GM19467 (cell line): Measurements from ENCODE around the gene DENND1A.

ENCODE experiments used
- ATAC-seq: cut with Tn5 transposase; IDR thresholded peaks from one replicate; pipeline ENCODE4 v1.9.1; 2021; ENCODE audit warnings: mild to moderate bottlenecking, moderate library complexity; ENCODE audit not compliant: unreplicated experiment

The DENND1A gene

DNA sequence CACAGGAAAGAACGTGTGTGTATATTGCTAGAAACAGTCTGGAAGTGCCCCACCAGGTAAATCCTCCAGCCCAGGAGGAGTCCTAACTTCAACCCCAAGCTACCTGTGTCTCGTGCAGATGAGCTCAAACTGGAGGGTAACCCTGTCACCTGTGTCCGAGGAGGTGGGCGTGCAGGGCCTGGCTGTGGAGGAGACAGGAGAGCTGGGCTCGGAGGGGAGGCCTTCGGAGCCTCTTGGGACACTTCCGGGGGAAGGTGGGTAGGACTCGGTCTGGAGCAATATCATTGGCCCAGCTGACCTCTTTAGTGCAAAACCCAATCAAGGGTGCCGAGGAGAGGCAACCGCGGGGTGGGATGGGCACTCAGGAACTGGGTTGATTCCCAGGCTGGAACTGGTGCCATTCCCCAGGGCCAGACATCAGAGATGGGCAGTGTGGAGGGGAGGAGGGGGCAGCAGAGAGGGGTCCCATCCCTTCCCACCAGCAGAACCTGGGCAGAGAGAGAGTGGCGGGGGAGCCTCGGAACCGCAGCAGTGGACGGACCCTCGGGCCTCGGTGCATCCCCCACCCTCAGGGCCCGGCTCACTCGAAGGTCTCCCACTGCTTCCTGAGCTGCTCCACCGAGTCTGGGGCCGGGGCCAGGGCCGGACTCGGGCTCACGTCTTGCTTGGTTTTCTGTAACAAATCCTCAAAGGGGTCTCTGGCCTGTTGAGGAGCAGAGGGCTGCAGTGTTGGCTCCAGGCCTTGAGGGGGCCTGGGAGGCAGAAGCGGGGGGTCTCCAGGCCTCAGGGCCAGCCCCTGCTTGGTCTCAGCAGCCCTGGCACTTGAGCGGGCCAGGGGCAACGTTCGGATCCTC is 548.8 kb downstream of the DENND1A start:
- ATAC-seq, result no peak

DNA sequence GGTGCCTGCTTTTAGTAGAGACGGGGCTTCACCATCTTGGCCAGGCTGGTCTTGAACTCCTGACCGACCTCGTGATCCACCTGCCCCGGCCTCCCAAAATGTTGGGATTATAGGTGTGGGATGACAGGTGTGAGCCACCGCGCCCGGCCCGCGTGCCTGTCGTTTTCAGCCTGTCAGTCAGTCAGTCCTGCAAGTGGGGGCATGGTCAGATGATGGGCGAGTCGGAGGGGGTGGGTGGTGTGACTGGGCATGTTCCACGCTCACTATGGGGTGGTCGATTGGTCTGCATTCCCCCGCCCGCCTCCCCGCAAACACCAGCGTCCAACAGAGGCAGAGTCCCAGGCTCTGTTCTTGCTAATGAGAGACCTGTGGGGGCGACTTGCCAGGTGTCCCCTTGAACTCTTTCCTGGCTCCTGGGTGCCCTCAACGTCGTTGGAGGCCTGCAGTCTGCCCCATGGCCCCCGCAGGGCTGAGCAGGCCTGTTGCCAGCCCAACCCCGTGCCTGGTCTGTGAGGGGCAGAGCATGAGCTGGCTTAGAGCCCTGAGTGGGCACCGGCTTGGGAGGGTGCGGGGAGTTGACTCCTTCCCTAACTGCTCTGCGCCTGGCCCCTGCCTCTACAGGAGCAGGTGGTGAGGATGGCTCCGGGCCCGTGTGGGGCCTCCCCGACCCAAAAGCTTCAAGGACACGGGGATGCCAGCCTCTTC is 550.8 kb downstream of the DENND1A start:
- ATAC-seq, result no peak

DNA sequence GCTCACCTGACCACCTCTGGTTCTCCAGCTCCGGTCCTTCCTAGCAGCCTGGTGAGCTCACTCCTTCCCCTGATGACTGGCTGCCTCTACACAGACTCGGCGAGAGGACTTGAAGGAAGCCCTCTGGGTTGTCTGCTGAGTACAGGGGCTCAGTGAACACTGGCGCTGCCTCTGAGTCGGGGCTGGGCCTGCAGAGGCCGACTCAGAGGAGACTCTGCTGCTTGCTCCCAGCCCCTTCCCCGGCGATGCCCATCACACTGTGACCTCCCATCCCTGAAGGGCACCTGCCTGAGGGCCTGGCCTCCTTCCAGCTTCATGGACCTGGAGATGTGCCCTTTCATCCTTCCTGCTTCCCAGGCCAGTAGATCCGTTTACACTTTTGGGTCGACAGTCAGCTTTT is 551.9 kb downstream of the DENND1A start:
- ATAC-seq, result no peak

DNA sequence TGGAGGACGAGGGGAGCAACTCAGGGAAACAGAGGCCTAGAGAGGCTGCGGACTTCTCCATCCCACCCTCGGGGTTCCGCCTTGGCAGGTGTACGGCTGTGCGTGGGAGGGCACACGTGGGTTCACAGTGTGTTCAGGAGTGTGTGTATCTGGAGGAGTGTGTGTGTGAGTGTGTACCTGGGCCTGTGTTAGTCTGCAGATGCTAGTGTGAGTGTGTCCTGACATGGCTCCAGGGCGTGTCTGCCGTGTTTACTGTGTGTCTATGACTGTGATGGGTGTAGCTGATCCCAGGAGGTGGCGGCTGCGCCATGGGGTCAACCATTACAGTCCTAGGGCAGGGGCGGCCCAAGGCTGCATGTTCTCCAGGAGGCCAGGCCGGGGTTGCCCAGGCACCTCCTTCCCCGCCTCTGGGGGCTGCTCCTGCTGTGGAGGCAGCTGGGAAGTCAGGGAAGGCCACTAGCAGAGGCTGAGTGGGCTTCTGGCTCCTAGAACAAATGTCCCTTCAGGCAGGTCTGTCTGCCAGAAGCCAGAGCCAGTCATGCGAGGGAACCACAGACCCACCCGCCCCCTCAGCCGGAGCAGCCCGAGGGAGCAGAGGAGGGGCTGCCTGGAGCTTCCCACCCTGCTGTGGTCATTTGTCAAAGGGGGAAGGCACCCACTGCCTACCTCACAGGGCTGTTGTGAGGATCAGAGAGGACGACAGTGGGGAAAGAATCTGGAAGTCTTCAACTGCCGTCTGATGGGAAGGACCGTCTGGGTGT is 552.5 kb downstream of the DENND1A start:
- no peak for ATAC-seq

DNA sequence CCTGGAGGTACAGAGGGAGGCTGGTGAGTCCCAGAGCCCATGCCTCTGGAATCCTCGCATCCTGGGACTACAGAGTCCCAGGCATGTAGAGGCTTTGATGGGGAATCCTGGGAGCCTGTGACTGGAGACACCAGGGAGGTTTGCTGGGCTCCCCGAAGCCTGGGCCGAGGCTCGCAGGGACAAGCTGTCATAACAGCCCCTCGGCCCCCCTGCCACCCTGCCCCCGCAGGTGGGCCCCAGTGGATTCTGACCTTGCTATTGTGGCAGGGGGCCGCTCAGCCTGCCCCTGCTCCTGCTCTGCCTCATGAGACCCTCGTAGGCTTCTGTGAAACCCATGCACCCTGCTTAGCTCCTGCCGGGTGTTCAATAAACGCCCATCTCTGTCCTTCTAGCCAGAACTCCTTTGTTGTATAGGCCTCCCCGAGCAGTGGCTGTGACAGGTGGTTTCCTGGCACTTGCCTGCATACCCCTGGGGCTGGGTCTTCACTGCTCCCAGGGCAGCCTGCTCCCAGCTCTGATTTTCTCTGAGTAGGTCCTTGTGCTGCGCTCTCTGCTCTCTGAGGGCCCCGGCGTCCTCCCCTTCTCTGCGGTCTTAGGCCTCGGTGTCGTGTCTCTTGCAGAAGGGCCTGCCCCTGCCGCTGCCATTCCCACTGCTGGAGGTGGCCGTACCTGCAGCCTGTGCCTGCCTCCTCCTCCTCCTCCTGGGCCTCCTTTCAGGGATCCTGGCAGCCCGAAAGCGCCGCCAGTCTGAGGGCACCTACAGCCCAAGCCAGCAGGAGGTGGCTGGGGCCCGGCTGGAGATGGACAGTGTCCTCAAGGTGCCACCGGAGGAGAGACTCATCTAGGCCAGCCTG is 553.5 kb downstream of the DENND1A start:
- no peak for ATAC-seq

DNA sequence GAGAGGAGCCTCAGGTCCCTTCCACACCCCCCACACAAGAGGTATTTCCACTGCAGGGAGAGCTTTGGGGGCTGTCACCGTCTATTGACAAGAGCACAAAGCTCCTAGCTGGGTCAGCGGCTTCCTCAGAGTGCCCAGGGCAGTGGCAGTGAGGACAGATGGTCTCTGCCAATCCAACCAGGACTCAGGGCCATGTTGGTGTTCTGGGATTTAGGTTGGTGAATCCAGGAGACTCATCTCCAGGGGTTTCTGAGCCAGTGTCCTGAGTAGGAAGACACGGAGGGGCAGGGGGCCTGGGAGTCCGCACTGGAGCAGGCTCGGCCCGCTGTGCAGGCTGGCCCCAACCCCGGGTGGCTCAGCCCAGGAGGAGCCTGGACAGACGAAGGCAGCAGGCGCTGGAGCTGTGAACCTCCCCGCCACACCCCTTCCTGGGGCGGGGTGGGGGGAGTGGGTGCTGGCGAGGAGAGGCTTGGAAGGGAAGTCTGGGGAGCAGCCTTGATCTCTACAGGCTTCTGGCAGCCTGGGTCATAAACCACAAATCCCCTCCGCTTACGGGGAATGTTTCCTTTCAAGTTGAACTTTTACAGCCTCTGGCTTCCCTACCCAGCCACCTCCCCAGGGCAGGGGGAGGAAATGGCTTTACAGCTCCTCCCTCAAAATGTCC is 554.3 kb downstream of the DENND1A start:
- no peak for ATAC-seq

DNA sequence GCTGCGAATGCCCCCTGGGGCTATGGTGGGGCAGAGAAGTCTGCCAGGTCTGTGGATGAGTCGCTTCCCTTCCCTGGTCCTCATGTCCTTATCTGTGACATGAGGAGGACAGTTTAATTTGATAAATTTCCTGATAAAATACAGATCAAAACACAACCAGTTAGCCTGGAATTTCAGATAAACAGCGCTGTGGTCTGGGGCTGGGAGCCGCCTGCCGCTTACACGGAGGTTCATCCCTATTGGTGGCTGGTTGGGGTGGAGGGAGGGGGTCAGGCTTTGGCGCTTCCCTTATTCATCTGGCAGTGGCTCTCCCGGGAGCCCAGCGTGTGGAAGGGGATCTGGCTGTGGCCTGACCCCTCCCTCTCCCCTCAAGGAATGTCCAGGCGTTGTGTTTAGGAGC is 556.0 kb downstream of the DENND1A start:
- ATAC-seq, result no peak

DNA sequence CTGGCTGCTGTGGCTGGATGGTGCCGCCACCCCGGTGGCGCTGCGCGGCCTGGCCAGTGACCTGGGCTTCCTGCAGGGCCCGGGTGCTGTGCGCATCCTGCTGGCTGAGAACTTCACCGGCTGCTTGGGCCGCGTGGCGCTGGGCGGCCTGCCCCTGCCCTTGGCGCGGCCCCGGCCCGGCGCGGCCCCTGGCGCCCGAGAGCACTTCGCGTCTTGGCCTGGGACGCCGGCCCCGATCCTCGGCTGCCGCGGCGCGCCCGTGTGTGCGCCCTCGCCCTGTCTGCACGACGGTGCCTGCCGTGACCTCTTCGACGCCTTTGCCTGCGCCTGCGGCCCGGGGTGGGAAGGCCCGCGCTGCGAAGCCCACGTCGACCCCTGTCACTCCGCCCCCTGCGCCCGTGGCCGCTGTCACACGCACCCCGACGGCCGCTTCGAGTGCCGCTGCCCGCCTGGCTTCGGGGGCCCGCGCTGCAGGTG is 556.4 kb downstream of the DENND1A start:
- ATAC-seq, result no peak

DNA sequence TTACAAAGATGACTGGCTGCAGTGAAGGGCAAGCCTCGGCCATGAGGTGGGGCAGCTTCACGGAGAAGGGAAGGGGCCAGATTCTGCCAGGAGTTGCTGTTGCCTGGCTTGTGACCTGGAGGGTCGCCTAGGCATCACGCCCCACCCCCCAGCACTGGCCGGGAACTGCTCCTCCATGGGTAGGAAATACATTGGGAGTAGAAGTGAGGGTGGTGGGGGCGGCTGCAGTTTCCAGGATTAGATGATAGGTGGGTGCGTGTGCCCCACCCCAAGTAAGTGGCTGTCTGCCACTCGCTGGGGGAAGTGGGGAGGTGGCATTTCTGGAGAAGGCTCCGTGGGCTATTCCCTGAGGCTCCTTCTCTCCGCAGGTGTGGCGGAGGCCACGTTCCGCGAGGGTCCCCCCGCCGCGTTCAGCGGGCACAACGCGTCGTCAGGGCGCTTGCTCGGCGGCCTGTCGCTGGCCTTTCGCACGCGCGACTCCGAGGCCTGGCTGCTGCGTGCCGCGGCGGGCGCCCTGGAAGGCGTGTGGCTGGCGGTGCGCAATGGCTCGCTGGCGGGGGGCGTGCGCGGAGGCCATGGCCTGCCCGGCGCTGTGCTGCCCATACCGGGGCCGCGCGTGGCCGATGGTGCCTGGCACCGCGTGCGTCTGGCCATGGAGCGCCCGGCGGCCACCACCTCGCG is 557.0 kb downstream of the DENND1A start:
- ATAC-seq, result no peak

DNA sequence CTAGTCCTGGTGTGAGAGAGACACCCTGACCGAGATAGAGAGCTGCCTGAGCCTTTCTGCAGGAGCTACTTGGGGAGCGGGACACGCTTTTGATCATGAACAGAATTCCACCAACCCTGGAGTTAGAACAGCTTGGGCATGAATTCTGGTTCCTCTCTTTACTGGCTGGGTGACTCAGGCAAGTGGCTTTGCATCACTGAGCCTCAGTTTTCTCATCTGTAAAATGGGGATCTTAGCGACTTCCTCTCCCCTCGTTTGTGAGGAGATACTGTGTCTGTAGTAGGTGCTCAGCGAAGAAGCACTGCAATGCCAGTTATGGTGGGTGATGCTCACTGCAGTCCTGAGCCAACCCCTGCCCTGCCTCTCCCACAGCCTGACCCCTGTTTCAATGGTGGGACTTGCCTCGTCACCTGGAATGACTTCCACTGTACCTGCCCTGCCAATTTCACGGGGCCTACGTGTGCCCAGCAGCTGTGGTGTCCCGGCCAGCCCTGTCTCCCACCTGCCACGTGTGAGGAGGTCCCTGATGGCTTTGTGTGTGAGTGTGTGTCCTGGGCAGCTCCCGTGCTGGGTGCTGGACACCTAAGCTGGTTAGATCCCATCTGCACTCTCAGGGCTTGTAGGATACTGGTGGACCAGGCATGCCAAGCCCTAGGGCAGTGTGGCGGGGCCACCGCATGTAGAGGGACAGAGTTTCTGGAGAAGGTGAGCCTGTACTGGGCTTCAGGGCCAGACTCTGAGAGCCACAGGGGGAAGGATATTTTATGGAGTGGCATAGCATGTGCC is 557.9 kb downstream of the DENND1A start:
- ATAC-seq, result no peak

DNA sequence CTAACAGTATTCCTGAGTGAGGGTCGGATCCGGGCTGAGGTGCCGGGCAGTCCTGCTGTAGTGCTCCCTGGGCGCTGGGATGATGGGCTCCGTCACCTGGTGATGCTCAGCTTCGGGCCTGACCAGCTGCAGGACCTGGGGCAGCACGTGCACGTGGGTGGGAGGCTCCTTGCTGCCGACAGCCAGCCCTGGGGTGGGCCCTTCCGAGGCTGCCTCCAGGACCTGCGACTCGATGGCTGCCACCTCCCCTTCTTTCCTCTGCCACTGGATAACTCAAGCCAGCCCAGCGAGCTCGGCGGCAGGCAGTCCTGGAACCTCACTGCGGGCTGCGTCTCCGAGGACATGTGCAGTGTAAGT is 558.7 kb downstream of the DENND1A start:
- ATAC-seq, result no peak

DNA sequence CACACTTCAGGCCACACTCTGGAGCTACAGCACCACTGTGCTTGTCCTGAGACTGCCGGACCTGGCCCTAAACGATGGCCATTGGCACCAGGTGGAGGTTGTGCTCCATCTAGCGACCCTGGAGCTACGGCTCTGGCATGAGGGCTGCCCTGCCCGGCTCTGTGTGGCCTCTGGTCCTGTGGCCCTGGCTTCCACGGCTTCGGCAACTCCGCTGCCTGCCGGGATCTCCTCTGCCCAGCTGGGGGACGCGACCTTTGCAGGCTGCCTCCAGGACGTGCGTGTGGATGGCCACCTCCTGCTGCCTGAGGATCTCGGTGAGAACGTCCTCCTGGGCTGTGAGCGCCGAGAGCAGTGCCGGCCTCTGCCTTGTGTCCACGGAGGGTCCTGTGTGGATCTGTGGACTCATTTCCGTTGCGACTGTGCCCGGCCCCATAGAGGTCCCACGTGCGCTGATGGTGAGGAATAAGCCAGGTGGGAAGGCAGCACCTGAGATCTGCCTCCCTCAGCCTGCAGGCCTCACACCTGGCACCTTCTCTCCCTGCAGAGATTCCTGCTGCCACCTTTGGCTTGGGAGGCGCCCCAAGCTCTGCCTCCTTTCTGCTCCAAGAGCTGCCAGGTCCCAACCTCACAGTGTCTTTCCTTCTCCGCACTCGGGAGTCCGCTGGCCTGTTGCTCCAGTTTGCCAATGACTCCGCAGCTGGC is 559.2 kb downstream of the DENND1A start:
- no peak for ATAC-seq

DNA sequence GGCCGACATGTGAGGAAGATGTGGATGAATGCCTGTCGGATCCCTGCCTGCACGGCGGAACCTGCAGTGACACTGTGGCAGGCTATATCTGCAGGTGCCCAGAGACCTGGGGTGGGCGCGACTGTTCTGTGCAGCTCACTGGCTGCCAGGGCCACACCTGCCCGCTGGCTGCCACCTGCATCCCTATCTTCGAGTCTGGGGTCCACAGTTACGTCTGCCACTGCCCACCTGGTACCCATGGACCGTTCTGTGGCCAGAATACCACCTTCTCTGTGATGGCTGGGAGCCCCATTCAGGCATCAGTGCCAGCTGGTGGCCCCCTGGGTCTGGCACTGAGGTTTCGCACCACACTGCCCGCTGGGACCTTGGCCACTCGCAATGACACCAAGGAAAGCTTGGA is 559.8 kb downstream of the DENND1A start:
- ATAC-seq, result no peak

DNA sequence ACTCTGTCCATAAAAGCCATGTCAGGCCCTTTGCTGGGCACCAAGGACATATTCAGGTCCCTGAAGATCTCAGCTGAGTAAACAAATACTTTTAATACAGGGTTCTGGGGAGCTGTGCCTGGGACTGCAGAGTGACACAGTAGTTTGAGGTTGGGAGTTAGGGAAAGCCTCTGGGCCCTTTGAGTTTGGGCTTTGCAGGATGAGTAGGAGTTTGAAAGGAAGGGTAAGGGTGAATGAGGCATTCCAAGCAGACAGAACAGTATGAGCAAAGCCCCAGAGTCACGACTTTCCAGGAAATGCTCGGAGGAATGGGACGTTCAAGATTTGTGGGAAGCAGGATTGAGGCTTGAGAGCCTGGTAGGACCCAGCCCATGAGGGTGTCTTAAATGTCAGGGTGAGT is 560.6 kb downstream of the DENND1A start:
- ATAC-seq, result no peak

DNA sequence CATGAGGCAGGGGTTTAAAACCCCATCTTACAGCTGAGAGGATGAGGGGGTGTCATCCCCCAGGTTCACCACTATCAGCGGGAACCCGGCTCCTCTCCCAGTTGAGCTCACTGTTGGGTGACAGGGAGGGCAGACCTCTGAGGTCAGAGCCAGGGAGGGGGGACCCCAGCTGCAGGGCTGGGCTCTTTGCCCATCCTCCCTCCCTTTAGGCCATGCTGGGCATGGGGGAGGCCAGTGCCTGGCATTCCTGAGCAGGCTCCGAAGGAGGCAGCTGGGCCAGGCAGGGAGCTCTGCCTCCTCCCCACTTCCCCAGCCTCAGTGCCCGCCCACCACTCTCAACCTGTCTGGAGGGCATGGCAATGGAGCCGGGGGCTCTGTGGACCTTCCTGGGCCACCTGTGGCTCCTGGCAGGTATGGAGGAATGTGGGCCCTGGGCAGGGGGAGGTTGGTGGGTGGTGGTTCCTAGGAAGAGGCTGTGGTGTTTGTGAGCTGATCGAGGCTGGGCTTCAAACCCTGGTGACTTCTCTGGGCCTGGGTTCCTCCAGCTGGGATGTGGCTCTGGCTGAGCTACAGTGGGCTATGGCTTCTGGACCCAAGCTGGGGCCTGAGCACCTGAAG is 561.3 kb downstream of the DENND1A start:
- no peak for ATAC-seq

DNA sequence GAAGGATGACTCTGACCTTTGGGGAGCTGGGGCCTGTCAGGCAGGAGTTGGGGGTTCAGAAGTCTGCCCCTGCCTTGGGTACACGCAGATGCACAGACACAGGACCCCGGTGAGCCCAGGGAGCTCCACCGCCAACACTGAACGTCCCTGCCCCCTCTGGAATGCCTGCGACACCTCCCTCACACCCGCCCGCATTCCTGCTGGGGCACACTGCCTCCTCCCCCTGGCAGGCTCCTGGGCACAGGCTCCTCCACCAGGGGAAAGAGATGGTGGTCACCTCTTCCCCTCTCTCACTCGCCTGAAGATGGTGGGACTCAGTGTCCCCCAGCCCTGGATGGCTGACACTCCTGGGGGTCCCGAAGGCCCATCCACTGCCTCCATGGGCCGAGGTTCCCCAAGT is 561.9 kb downstream of the DENND1A start:
- no peak for ATAC-seq

DNA sequence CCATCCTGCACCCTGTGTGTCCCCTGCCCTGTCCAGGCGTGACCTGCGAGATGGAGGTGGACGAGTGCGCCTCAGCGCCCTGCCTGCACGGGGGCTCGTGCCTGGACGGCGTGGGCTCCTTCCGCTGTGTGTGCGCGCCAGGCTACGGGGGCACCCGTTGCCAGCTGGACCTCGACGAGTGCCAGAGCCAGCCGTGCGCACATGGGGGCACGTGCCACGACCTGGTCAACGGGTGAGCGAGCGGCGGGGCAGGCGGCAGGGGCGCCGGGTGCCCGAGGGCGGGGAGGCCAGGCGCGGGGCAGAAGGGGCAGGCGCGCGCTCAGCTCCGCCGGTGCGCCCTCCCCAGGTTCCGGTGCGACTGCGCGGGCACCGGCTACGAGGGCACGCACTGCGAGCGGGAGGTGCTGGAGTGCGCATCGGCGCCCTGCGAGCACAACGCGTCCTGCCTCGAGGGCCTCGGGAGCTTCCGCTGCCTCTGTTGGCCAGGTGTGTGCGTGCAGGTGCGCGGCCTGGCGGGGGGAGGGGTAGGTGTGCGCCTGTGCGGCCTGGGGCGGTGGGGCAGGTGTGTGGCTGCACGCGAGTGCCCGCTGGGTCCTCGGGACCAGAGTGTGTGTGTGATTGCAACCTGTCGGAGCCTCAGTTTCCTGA is 563.9 kb downstream of the DENND1A start:
- no peak for ATAC-seq
